ENCODE data around the gene IPO11.

DNA sequence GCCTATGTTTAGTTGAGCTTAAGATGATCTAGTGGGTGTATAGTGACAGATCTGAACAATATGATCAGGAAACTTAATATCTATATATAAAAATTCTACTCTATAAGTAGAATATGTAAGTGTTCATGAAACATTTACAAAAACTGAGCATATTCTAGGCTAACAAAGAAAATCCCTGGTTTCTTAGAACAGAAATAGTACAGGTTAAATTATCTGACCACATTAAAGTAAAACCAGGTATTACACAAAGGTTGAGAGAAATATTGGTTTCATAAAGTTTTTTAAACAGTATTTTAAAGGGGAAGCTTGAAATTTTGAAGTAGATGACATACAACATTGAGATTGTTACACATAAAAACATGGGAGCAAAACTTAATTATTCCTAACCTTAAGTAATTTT, 205.4 kb downstream of the IPO11 start:
- TF ChIP-seq POLR2AphosphoS5 (IDR thresholded peaks at IDR 0.05; ENCODE audit: low read depth, low read length) = no peak
- TF ChIP-seq POLR2A (IDR thresholded peaks at IDR 0.05; ENCODE audit: low read depth, low read length) = no peak
- TF ChIP-seq TAF1 (IDR thresholded peaks at IDR 0.05; ENCODE audit: low read depth, low read length) = no peak
- no peak for TF ChIP-seq POU2F2 (IDR thresholded peaks at IDR 0.05; ENCODE audit: low read depth, low read length)
- no peak for TF ChIP-seq PAX5 (IDR thresholded peaks at IDR 0.05; ENCODE audit: insufficient read depth, low read length, severe bottlenecking)
- TF ChIP-seq SPI1 (IDR thresholded peaks at IDR 0.05; ENCODE audit: low read depth, low read length) = no peak

All from GM12891 (cell line).